22Rv1 (cell line): Measurements from ENCODE around the gene GCN1.

Source experiments
- ZFX ChIP-seq: fragments of 450-650 bp; IDR thresholded peaks from 2 replicates; pipeline ENCODE4 v1.6.1; 2017; ENCODE audit warnings: antibody characterized with exemption, borderline replicate concordance
- TF ChIP-seq, protein P1 (sequence below): fragments of 450-650 bp; IDR thresholded peaks from 2 replicates; pipeline ENCODE4 v1.5.1; 2017; ENCODE audit warnings: mild to moderate bottlenecking

GRCh38 chr12:120109570-120110267 is 84.8 kb downstream of the GCN1 start:
- TF ChIP-seq, protein P1, sequence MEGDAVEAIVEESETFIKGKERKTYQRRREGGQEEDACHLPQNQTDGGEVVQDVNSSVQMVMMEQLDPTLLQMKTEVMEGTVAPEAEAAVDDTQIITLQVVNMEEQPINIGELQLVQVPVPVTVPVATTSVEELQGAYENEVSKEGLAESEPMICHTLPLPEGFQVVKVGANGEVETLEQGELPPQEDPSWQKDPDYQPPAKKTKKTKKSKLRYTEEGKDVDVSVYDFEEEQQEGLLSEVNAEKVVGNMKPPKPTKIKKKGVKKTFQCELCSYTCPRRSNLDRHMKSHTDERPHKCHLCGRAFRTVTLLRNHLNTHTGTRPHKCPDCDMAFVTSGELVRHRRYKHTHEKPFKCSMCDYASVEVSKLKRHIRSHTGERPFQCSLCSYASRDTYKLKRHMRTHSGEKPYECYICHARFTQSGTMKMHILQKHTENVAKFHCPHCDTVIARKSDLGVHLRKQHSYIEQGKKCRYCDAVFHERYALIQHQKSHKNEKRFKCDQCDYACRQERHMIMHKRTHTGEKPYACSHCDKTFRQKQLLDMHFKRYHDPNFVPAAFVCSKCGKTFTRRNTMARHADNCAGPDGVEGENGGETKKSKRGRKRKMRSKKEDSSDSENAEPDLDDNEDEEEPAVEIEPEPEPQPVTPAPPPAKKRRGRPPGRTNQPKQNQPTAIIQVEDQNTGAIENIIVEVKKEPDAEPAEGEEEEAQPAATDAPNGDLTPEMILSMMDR: no peak
- TF ChIP-seq ZFX: no peak
